GM10847 (cell line): ENCODE measurements around the gene IL17C.

Experiments
- POLR2A ChIP-seq: IDR thresholded peaks from 2 replicates; pipeline ENCODE4 v1.6.1; 2011; ENCODE audit not compliant: insufficient read length; ENCODE audit errors: extremely low read depth

The IL17C gene

GRCh38 chr16:88617268-88618031 lies 20.9 kb upstream of the IL17C start:
- TF ChIP-seq POLR2A: no peak

DNA sequence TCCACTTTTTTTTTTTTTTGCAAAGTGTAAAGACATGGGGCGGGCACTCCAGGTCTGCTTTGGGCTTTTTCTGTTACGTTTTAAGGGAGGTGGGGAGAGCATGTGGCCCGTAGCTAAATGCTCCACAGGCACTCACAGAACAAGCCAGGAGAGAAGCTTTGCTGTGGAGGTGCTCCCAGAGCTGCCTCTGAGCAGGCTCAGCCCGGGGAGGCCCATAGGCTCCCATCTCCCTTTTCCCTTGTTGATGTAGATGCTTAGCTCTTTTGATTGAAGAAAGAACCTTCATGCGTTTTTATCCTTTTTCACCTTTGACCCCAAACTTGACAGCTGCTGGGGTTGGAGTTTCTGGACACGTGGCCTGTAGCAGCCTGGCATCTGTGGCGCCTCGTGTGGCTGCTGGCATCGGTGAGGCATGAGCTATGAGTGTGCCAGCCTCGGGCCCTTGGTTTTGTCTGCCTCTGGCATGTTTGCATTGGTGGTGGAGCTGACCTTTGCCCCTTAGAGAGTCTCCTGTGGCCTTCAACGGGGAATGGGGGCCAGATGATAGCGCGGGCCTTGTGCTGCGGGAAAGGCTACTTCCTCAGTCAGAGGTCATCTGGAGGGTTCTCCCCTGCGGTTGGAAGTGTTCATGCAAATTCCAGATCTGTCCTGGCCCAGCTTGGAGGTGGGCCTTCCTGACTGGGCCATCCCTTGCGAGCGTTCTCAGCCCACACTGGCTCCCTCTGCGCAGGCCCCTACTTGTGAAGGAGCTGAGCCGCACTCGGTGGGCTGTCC lies 20.0 kb upstream of the IL17C start:
- no peak for TF ChIP-seq POLR2A

GRCh38 chr16:88618956-88619667 lies 19.3 kb upstream of the IL17C start:
- no peak for TF ChIP-seq POLR2A

DNA sequence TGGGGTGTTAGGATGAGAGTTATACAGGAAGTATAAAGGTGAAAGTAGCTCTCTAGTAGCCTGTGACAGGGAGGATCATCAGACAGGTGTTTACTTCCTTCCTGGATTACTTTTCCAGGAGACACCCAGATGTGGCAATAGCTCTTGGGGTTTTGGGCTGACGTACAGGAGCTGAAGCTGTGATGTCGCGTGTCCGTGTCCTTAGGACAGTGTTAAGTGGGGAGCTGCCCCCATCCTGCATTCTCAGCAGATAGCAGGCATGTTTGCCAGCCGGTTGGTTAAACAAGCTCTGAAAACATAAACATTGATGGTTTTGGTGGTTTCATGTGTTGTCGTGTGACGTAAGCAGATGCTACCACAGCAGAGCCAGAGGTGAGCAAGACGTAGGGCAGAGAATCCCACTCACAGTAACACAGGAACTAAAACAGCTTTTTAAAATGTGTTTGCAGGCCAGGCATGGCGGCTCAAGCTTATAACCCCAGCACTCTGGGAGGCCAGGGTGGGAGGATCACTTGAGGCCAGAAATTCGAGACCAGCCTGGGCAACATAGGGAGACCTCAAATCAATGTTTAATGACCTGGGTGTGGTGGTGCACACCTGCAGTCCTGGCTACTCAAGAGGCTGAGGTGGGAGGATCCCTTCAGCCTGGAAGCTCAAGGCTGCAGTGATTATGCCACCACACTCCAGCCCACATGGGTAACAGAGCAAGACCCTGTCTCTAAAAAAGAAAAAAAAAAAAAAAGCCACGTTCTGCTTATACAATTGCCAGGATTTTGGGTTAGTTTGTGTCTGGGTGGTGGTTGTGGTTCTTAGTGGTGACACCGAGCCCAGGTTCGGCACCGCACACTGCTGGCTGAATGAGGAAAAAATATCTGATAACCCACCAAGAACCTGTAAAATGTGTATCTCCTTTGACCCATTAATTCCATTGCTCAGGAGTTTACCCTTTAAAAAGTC lies 18.2 kb upstream of the IL17C start:
- no peak for TF ChIP-seq POLR2A

GRCh38 chr16:88622125-88622524 lies 16.2 kb upstream of the IL17C start:
- TF ChIP-seq POLR2A: no peak

DNA sequence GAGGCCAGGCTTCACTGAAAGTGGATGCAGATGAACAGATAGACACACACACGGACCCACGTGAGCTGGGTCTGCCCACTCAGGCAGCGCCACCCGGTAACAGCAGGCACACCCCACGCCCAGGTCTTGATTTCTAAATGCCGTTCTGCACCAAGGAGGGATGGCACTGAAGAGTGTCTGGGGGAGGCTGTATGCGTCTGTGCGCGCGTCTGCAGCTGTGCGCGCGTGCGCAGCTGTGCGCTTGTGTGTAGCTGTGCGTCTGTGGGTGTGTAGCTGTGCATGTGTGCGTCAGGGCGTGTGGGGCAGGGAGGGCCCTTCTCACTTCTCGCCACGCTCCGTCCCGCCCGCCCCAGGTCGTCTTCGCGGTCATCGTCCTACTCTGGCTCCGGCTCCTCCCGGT lies 15.5 kb upstream of the IL17C start:
- TF ChIP-seq POLR2A: no peak

DNA sequence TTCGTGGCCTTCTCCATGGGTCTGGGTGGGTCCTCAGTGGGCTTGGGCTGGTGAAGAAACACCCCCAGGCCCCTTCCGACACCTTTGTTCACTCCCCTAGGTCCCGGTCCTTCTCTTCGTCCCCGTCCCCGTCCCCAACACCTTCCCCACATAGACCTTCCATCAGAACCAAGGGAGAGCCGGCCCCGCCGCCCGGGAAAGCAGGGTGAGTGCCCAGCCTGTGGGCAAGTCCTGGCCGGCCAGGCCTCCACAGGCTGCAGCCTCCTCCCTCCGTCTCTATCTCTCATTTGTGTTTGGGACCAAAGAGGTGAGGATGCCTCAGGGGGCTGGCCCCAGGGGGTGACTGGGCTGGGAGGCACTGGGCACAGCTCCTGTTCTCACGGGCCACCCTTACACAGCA lies 14.5 kb upstream of the IL17C start:
- TF ChIP-seq POLR2A: no peak

DNA sequence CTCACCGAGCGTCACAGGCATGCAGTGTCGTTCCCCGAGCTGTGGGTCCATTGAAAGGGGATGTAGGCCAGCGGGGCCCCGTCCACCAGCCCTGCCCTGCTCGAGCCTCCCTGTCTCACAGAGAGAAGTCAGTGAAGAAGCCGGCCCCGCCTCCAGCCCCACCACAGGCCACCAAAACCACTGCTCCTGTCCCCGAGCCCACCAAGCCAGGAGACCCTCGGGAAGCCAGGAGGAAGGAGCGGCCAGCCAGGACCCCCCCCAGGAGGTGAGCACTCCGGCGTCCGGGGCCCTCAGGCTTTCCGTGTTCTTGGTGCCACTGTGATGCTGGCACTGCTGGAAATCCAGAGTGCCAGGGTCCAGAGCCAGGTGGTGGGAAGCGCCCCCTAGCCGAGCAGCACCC lies 13.9 kb upstream of the IL17C start:
- no peak for TF ChIP-seq POLR2A

- TF ChIP-seq POLR2A: no peak
These were observed 13.3 kb upstream of the IL17C start for GRCh38 chr16:88624977-88625576.

GRCh38 chr16:88626646-88627045 lies 11.7 kb upstream of the IL17C start:
- no peak for TF ChIP-seq POLR2A

- TF ChIP-seq POLR2A: no peak
These were observed 10.6 kb upstream of the IL17C start for GRCh38 chr16:88627531-88628411.

GRCh38 chr16:88628512-88628974 lies 9.8 kb upstream of the IL17C start:
- no peak for TF ChIP-seq POLR2A

GRCh38 chr16:88629835-88630234 lies 8.5 kb upstream of the IL17C start:
- no peak for TF ChIP-seq POLR2A
